ENCODE measurements around the gene AFG3L2. TPM values are rescaled to one million over a fixed set of nuclear protein-coding genes. Genes with fewer than 3 reads are reported as not detected.

The AFG3L2 gene
- total and polyA plus RNA-seq, 2 experiments from 2014 or later: 50.3 to 105 TPM

DNA sequence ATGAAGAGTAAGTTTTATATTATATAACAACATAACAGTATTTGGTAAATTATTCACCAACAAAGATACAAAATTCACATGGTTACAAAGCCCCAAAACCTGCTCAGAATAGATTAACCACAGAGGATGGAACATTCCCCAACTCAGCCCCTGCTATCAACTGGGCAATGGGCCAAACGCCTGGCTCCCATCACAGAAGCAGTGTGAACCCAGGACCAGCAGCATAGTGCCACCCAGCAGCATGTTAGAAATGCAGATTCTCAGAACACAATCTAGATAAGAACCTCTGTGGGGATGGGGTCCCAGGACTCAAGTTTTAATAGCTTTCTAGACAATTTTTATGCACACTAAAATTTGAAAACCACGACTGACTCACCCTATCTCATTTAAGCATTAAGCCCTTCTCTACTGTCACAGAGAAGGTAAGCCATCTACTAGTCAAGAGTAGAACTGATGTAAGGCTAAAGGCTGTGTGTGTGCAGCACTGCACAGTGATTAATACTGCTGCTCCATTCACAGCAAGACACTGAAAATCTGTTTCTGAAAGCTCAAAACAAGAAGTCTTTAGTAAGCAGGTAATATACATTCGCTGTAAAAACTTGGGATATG lies 15.2 kb downstream of the AFG3L2 start:
- no peaks in the 10 kb centered on the region for H3K9me2 ChIP-seq (ENCODE audit: insufficient read depth)
- H3K27ac ChIP-seq (ENCODE audit: low read depth): no peak overlapping the region
- no peak for ATAC-seq
- no peaks in the 10 kb centered on the region for H3K27me3 ChIP-seq (ENCODE audit: insufficient read depth)
- no peak overlapping the region for H3K4me2 ChIP-seq
- H4K20me1 ChIP-seq (replicated peaks; ENCODE audit: insufficient read depth): peaks cover 27% of the 10 kb centered on the region
- Mint-ChIP-seq H3K27me3 (ENCODE audit: insufficient read depth, low read depth, poor library complexity) (peaks cover 9% of the 10 kb centered on the region), H3K4me3 (no peak overlapping the region), H3K9me3 (no peaks in the 10 kb centered on the region), H3K4me1 (no peaks in the 10 kb centered on the region), H3K36me3 (ENCODE audit: low read depth) (peaks cover 80% of the 10 kb centered on the region), H3K27ac (no peak overlapping the region)
- peaks cover 4% of the 10 kb centered on the region; the same call in 1 of the 2 replicates for H3F3A ChIP-seq (replicated peaks; ENCODE audit: low read depth)
- TF ChIP-seq, protein P1, sequence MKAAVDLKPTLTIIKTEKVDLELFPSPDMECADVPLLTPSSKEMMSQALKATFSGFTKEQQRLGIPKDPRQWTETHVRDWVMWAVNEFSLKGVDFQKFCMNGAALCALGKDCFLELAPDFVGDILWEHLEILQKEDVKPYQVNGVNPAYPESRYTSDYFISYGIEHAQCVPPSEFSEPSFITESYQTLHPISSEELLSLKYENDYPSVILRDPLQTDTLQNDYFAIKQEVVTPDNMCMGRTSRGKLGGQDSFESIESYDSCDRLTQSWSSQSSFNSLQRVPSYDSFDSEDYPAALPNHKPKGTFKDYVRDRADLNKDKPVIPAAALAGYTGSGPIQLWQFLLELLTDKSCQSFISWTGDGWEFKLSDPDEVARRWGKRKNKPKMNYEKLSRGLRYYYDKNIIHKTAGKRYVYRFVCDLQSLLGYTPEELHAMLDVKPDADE (IDR thresholded peaks at IDR 0.05): no peak
- TF ChIP-seq CREB1 (CRISPR knock-in tag; IDR thresholded peaks at IDR 0.05; ENCODE audit: low read depth) (no peak), STAT1 (IDR thresholded peaks at IDR 0.05; ENCODE audit: unreplicated experiment) (no peak), ZNF331 (CRISPR knock-in tag; IDR thresholded peaks at IDR 0.05; ENCODE audit: low read depth) (no peak), NANOG (IDR thresholded peaks at IDR 0.05; ENCODE audit: borderline replicate concordance) (no peak), ZNF114 (CRISPR knock-in tag; IDR thresholded peaks at IDR 0.05) (no peak), EZH2phosphoT487 (IDR thresholded peaks at IDR 0.05; ENCODE audit: unreplicated experiment) (no peak)
- TF ChIP-seq, protein P2, sequence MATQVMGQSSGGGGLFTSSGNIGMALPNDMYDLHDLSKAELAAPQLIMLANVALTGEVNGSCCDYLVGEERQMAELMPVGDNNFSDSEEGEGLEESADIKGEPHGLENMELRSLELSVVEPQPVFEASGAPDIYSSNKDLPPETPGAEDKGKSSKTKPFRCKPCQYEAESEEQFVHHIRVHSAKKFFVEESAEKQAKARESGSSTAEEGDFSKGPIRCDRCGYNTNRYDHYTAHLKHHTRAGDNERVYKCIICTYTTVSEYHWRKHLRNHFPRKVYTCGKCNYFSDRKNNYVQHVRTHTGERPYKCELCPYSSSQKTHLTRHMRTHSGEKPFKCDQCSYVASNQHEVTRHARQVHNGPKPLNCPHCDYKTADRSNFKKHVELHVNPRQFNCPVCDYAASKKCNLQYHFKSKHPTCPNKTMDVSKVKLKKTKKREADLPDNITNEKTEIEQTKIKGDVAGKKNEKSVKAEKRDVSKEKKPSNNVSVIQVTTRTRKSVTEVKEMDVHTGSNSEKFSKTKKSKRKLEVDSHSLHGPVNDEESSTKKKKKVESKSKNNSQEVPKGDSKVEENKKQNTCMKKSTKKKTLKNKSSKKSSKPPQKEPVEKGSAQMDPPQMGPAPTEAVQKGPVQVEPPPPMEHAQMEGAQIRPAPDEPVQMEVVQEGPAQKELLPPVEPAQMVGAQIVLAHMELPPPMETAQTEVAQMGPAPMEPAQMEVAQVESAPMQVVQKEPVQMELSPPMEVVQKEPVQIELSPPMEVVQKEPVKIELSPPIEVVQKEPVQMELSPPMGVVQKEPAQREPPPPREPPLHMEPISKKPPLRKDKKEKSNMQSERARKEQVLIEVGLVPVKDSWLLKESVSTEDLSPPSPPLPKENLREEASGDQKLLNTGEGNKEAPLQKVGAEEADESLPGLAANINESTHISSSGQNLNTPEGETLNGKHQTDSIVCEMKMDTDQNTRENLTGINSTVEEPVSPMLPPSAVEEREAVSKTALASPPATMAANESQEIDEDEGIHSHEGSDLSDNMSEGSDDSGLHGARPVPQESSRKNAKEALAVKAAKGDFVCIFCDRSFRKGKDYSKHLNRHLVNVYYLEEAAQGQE (IDR thresholded peaks at IDR 0.05; ENCODE audit: unreplicated experiment): no peak
- TF ChIP-seq, protein P3, sequence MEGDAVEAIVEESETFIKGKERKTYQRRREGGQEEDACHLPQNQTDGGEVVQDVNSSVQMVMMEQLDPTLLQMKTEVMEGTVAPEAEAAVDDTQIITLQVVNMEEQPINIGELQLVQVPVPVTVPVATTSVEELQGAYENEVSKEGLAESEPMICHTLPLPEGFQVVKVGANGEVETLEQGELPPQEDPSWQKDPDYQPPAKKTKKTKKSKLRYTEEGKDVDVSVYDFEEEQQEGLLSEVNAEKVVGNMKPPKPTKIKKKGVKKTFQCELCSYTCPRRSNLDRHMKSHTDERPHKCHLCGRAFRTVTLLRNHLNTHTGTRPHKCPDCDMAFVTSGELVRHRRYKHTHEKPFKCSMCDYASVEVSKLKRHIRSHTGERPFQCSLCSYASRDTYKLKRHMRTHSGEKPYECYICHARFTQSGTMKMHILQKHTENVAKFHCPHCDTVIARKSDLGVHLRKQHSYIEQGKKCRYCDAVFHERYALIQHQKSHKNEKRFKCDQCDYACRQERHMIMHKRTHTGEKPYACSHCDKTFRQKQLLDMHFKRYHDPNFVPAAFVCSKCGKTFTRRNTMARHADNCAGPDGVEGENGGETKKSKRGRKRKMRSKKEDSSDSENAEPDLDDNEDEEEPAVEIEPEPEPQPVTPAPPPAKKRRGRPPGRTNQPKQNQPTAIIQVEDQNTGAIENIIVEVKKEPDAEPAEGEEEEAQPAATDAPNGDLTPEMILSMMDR (conservative IDR thresholded peaks at IDR 0.05; ENCODE audit: low read depth in 2 of 2): no peak
- TF ChIP-seq, protein P4, sequence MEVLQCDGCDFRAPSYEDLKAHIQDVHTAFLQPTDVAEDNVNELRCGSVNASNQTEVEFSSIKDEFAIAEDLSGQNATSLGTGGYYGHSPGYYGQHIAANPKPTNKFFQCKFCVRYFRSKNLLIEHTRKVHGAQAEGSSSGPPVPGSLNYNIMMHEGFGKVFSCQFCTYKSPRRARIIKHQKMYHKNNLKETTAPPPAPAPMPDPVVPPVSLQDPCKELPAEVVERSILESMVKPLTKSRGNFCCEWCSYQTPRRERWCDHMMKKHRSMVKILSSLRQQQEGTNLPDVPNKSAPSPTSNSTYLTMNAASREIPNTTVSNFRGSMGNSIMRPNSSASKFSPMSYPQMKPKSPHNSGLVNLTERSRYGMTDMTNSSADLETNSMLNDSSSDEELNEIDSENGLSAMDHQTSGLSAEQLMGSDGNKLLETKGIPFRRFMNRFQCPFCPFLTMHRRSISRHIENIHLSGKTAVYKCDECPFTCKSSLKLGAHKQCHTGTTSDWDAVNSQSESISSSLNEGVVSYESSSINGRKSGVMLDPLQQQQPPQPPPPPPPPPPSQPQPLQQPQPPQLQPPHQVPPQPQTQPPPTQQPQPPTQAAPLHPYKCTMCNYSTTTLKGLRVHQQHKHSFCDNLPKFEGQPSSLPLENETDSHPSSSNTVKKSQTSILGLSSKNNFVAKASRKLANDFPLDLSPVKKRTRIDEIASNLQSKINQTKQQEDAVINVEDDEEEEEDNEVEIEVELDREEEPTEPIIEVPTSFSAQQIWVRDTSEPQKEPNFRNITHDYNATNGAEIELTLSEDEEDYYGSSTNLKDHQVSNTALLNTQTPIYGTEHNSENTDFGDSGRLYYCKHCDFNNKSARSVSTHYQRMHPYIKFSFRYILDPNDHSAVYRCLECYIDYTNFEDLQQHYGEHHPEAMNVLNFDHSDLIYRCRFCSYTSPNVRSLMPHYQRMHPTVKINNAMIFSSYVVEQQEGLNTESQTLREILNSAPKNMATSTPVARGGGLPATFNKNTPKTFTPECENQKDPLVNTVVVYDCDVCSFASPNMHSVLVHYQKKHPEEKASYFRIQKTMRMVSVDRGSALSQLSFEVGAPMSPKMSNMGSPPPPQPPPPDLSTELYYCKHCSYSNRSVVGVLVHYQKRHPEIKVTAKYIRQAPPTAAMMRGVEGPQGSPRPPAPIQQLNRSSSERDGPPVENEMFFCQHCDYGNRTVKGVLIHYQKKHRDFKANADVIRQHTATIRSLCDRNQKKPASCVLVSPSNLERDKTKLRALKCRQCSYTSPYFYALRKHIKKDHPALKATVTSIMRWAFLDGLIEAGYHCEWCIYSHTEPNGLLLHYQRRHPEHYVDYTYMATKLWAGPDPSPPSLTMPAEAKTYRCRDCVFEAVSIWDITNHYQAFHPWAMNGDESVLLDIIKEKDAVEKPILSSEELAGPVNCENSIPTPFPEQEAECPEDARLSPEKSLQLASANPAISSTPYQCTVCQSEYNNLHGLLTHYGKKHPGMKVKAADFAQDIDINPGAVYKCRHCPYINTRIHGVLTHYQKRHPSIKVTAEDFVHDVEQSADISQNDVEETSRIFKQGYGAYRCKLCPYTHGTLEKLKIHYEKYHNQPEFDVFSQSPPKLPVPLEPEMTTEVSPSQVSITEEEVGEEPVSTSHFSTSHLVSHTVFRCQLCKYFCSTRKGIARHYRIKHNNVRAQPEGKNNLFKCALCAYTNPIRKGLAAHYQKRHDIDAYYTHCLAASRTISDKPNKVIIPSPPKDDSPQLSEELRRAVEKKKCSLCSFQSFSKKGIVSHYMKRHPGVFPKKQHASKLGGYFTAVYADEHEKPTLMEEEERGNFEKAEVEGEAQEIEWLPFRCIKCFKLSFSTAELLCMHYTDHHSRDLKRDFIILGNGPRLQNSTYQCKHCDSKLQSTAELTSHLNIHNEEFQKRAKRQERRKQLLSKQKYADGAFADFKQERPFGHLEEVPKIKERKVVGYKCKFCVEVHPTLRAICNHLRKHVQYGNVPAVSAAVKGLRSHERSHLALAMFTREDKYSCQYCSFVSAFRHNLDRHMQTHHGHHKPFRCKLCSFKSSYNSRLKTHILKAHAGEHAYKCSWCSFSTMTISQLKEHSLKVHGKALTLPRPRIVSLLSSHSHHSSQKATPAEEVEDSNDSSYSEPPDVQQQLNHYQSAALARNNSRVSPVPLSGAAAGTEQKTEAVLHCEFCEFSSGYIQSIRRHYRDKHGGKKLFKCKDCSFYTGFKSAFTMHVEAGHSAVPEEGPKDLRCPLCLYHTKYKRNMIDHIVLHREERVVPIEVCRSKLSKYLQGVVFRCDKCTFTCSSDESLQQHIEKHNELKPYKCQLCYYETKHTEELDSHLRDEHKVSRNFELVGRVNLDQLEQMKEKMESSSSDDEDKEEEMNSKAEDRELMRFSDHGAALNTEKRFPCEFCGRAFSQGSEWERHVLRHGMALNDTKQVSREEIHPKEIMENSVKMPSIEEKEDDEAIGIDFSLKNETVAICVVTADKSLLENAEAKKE (CRISPR knock-in tag; IDR thresholded peaks at IDR 0.05): no peak
- no peak overlapping the region for H2AFZ ChIP-seq
- H3K4me3 ChIP-seq: no peak overlapping the region
- H3K79me2 ChIP-seq (replicated peaks; ENCODE audit: insufficient read depth): peaks cover 74% of the 10 kb centered on the region
- H3K36me3 ChIP-seq (ENCODE audit: insufficient read depth): peaks cover 60% of the 10 kb centered on the region
- no peak for DNase-seq (ENCODE audit: low spot score)
- no peaks in the 10 kb centered on the region for H3K4me1 ChIP-seq (ENCODE audit: insufficient read depth)
